Measurements from ENCODE around the gene DGCR6. TPM values are rescaled to one million over a fixed set of nuclear protein-coding genes. Genes with fewer than 3 reads are reported as not detected.

The DGCR6 gene
- total and polyA plus RNA-seq, 2 experiments from 2014 or later: 1.4 to 2.3 TPM

DNA sequence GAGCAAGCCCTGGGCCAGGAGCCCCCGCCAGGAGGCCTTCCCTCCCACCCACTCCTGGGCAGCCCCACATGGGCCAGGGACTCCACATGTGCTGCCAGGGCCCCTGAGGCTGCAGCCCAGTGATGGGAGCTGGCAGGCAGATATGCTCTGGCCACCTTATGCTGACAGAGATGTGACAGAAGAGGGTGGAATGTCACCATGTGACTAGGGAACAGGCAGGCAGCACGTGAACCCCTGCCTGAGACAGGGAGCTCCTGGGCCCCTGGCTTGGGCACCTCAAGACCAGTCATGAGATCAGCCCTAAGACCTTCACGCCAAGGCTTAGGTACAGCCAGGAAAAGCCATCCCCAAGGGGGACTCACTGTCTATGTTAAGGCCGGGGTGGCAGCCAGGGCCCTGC is 20.9 kb downstream of the DGCR6 start:
- no peaks in the 10 kb centered on the region for H3K36me3 Mint-ChIP-seq (ENCODE audit: low read depth)

More for the DNA sequence above, 20.9 kb downstream of the DGCR6 start:
- TF ChIP-seq ZNF114 (CRISPR knock-in tag; IDR thresholded peaks at IDR 0.05) (no peak), CREB1 (CRISPR knock-in tag; IDR thresholded peaks at IDR 0.05; ENCODE audit: low read depth) (no peak), NANOG (IDR thresholded peaks at IDR 0.05; ENCODE audit: borderline replicate concordance) (no peak), EZH2phosphoT487 (IDR thresholded peaks at IDR 0.05; ENCODE audit: unreplicated experiment) (no peak), ZNF331 (CRISPR knock-in tag; IDR thresholded peaks at IDR 0.05; ENCODE audit: low read depth) (no peak), POLR2AphosphoS5 (IDR thresholded peaks at IDR 0.05; ENCODE audit: low read depth) (no peak), EZH2 (IDR thresholded peaks at IDR 0.05; ENCODE audit: low read depth, unreplicated experiment) (no peak), STAT1 (IDR thresholded peaks at IDR 0.05; ENCODE audit: unreplicated experiment) (no peak), JUNB (IDR thresholded peaks at IDR 0.05; ENCODE audit: unreplicated experiment) (no peak)
- TF ChIP-seq, protein P1, sequence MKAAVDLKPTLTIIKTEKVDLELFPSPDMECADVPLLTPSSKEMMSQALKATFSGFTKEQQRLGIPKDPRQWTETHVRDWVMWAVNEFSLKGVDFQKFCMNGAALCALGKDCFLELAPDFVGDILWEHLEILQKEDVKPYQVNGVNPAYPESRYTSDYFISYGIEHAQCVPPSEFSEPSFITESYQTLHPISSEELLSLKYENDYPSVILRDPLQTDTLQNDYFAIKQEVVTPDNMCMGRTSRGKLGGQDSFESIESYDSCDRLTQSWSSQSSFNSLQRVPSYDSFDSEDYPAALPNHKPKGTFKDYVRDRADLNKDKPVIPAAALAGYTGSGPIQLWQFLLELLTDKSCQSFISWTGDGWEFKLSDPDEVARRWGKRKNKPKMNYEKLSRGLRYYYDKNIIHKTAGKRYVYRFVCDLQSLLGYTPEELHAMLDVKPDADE (IDR thresholded peaks at IDR 0.05): no peak
- TF ChIP-seq, protein P2, sequence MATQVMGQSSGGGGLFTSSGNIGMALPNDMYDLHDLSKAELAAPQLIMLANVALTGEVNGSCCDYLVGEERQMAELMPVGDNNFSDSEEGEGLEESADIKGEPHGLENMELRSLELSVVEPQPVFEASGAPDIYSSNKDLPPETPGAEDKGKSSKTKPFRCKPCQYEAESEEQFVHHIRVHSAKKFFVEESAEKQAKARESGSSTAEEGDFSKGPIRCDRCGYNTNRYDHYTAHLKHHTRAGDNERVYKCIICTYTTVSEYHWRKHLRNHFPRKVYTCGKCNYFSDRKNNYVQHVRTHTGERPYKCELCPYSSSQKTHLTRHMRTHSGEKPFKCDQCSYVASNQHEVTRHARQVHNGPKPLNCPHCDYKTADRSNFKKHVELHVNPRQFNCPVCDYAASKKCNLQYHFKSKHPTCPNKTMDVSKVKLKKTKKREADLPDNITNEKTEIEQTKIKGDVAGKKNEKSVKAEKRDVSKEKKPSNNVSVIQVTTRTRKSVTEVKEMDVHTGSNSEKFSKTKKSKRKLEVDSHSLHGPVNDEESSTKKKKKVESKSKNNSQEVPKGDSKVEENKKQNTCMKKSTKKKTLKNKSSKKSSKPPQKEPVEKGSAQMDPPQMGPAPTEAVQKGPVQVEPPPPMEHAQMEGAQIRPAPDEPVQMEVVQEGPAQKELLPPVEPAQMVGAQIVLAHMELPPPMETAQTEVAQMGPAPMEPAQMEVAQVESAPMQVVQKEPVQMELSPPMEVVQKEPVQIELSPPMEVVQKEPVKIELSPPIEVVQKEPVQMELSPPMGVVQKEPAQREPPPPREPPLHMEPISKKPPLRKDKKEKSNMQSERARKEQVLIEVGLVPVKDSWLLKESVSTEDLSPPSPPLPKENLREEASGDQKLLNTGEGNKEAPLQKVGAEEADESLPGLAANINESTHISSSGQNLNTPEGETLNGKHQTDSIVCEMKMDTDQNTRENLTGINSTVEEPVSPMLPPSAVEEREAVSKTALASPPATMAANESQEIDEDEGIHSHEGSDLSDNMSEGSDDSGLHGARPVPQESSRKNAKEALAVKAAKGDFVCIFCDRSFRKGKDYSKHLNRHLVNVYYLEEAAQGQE (IDR thresholded peaks at IDR 0.05; ENCODE audit: unreplicated experiment): no peak
- TF ChIP-seq, protein P3, sequence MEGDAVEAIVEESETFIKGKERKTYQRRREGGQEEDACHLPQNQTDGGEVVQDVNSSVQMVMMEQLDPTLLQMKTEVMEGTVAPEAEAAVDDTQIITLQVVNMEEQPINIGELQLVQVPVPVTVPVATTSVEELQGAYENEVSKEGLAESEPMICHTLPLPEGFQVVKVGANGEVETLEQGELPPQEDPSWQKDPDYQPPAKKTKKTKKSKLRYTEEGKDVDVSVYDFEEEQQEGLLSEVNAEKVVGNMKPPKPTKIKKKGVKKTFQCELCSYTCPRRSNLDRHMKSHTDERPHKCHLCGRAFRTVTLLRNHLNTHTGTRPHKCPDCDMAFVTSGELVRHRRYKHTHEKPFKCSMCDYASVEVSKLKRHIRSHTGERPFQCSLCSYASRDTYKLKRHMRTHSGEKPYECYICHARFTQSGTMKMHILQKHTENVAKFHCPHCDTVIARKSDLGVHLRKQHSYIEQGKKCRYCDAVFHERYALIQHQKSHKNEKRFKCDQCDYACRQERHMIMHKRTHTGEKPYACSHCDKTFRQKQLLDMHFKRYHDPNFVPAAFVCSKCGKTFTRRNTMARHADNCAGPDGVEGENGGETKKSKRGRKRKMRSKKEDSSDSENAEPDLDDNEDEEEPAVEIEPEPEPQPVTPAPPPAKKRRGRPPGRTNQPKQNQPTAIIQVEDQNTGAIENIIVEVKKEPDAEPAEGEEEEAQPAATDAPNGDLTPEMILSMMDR (conservative IDR thresholded peaks at IDR 0.05; ENCODE audit: low read depth in 2 of 2): no peak
- TF ChIP-seq, protein P4, sequence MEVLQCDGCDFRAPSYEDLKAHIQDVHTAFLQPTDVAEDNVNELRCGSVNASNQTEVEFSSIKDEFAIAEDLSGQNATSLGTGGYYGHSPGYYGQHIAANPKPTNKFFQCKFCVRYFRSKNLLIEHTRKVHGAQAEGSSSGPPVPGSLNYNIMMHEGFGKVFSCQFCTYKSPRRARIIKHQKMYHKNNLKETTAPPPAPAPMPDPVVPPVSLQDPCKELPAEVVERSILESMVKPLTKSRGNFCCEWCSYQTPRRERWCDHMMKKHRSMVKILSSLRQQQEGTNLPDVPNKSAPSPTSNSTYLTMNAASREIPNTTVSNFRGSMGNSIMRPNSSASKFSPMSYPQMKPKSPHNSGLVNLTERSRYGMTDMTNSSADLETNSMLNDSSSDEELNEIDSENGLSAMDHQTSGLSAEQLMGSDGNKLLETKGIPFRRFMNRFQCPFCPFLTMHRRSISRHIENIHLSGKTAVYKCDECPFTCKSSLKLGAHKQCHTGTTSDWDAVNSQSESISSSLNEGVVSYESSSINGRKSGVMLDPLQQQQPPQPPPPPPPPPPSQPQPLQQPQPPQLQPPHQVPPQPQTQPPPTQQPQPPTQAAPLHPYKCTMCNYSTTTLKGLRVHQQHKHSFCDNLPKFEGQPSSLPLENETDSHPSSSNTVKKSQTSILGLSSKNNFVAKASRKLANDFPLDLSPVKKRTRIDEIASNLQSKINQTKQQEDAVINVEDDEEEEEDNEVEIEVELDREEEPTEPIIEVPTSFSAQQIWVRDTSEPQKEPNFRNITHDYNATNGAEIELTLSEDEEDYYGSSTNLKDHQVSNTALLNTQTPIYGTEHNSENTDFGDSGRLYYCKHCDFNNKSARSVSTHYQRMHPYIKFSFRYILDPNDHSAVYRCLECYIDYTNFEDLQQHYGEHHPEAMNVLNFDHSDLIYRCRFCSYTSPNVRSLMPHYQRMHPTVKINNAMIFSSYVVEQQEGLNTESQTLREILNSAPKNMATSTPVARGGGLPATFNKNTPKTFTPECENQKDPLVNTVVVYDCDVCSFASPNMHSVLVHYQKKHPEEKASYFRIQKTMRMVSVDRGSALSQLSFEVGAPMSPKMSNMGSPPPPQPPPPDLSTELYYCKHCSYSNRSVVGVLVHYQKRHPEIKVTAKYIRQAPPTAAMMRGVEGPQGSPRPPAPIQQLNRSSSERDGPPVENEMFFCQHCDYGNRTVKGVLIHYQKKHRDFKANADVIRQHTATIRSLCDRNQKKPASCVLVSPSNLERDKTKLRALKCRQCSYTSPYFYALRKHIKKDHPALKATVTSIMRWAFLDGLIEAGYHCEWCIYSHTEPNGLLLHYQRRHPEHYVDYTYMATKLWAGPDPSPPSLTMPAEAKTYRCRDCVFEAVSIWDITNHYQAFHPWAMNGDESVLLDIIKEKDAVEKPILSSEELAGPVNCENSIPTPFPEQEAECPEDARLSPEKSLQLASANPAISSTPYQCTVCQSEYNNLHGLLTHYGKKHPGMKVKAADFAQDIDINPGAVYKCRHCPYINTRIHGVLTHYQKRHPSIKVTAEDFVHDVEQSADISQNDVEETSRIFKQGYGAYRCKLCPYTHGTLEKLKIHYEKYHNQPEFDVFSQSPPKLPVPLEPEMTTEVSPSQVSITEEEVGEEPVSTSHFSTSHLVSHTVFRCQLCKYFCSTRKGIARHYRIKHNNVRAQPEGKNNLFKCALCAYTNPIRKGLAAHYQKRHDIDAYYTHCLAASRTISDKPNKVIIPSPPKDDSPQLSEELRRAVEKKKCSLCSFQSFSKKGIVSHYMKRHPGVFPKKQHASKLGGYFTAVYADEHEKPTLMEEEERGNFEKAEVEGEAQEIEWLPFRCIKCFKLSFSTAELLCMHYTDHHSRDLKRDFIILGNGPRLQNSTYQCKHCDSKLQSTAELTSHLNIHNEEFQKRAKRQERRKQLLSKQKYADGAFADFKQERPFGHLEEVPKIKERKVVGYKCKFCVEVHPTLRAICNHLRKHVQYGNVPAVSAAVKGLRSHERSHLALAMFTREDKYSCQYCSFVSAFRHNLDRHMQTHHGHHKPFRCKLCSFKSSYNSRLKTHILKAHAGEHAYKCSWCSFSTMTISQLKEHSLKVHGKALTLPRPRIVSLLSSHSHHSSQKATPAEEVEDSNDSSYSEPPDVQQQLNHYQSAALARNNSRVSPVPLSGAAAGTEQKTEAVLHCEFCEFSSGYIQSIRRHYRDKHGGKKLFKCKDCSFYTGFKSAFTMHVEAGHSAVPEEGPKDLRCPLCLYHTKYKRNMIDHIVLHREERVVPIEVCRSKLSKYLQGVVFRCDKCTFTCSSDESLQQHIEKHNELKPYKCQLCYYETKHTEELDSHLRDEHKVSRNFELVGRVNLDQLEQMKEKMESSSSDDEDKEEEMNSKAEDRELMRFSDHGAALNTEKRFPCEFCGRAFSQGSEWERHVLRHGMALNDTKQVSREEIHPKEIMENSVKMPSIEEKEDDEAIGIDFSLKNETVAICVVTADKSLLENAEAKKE (CRISPR knock-in tag; IDR thresholded peaks at IDR 0.05): no peak
- no peak overlapping the region for H3K27ac Mint-ChIP-seq
- no peak overlapping the region for H3K27ac ChIP-seq (ENCODE audit: low read depth)
- H3K4me1 ChIP-seq (ENCODE audit: insufficient read depth): no peaks in the 10 kb centered on the region
- H3K4me2 ChIP-seq: no peak overlapping the region
- no peaks in the 10 kb centered on the region for H3K4me1 Mint-ChIP-seq
- DNase-seq (ENCODE audit: low spot score): no peak
- H3K27me3 ChIP-seq (ENCODE audit: insufficient read depth): no peaks in the 10 kb centered on the region
- no peaks in the 10 kb centered on the region for H3K9me2 ChIP-seq (ENCODE audit: insufficient read depth)
- H3K4me3 Mint-ChIP-seq: no peak overlapping the region
- ATAC-seq: no peak
- no peaks in the 10 kb centered on the region for H3F3A ChIP-seq (replicated peaks; ENCODE audit: low read depth)
- H3K9me3 Mint-ChIP-seq: no peaks in the 10 kb centered on the region
- no peaks in the 10 kb centered on the region for H4K20me1 ChIP-seq (replicated peaks; ENCODE audit: insufficient read depth)
- no peak overlapping the region for H3K4me3 ChIP-seq
- no peaks in the 10 kb centered on the region for H3K27me3 Mint-ChIP-seq (ENCODE audit: insufficient read depth, low read depth, poor library complexity)
- H3K79me2 ChIP-seq (replicated peaks; ENCODE audit: insufficient read depth): no peaks in the 10 kb centered on the region
- H3K36me3 ChIP-seq (ENCODE audit: insufficient read depth): no peaks in the 10 kb centered on the region
- H2AFZ ChIP-seq: no peak overlapping the region

All from GM23338 (cell line).